ENCODE measurements around the gene PDSS2.
"Not testable (repeated sequence)": the region's sequence is repeated elsewhere in the genome, so short reads cannot be mapped to it uniquely, and the experiment has no call there.

PDSS2 gene

GRCh38 chr6:107318100-107318736 is 141.1 kb downstream of the PDSS2 start:
- peak; percentile 27 for DNase-seq (ENCODE audit: low read depth)

- no peak for DNase-seq (ENCODE audit: low read depth)
Observed at GRCh38 chr6:107315114-107315513, 144.2 kb downstream of the PDSS2 start.

- no peak for DNase-seq (ENCODE audit: low read depth)
Observed at GRCh38 chr6:107314531-107314939, 144.8 kb downstream of the PDSS2 start.

GRCh38 chr6:107313776-107314175 is 145.6 kb downstream of the PDSS2 start:
- DNase-seq (ENCODE audit: low read depth), result no peak

GRCh38 chr6:107310362-107310761 is 149.0 kb downstream of the PDSS2 start:
- DNase-seq (ENCODE audit: low read depth), result no peak

- no peak for DNase-seq (ENCODE audit: low read depth)
Observed at GRCh38 chr6:107308677-107309076, 150.7 kb downstream of the PDSS2 start.

GRCh38 chr6:107305994-107306393 is 153.4 kb downstream of the PDSS2 start:
- DNase-seq (ENCODE audit: low read depth), result peak; percentile 39

GRCh38 chr6:107305391-107305790 is 154.0 kb downstream of the PDSS2 start:
- no peak for DNase-seq (ENCODE audit: low read depth)

- no peak for DNase-seq (ENCODE audit: low read depth)
Observed at GRCh38 chr6:107304421-107305025, 154.8 kb downstream of the PDSS2 start.

GRCh38 chr6:107293350-107293749 is 166.0 kb downstream of the PDSS2 start:
- no peak for DNase-seq (ENCODE audit: low read depth)

GRCh38 chr6:107292715-107293271 is 166.6 kb downstream of the PDSS2 start:
- no peak for DNase-seq (ENCODE audit: low read depth)

GRCh38 chr6:107290491-107290890 is 168.9 kb downstream of the PDSS2 start:
- DNase-seq (ENCODE audit: low read depth), result no peak

GRCh38 chr6:107289258-107289657 is 170.1 kb downstream of the PDSS2 start:
- DNase-seq (ENCODE audit: low read depth), result not testable (repeated sequence)

GRCh38 chr6:107285683-107286082 is 173.7 kb downstream of the PDSS2 start:
- not testable (repeated sequence) for DNase-seq (ENCODE audit: low read depth)

GRCh38 chr6:107284805-107285204 is 174.6 kb downstream of the PDSS2 start:
- DNase-seq (ENCODE audit: low read depth), result no peak

GRCh38 chr6:107280791-107281190 is 178.6 kb downstream of the PDSS2 start:
- no peak for DNase-seq (ENCODE audit: low read depth)

GRCh38 chr6:107280001-107280400 is 179.4 kb downstream of the PDSS2 start:
- DNase-seq (ENCODE audit: low read depth), result not testable (repeated sequence)

- peak; percentile 82 for DNase-seq (ENCODE audit: low read depth)
Observed at GRCh38 chr6:107275330-107275865, 184.0 kb downstream of the PDSS2 start.

GRCh38 chr6:107274288-107274687 is 185.1 kb downstream of the PDSS2 start:
- DNase-seq (ENCODE audit: low read depth), result no peak

GRCh38 chr6:107272246-107272645 is 187.1 kb downstream of the PDSS2 start:
- no peak for DNase-seq (ENCODE audit: low read depth)

GRCh38 chr6:107271208-107271790 is 188.1 kb downstream of the PDSS2 start:
- DNase-seq (ENCODE audit: low read depth), result no peak

GRCh38 chr6:107267634-107268033 is 191.7 kb downstream of the PDSS2 start:
- no peak for DNase-seq (ENCODE audit: low read depth)

GRCh38 chr6:107267006-107267405 is 192.4 kb downstream of the PDSS2 start:
- no peak for DNase-seq (ENCODE audit: low read depth)
